GM12874 (cell line): ENCODE data around the gene COQ9.
A peak's percentile ranks its signal among the peaks of the same experiment; 100 is the strongest.

Experiments
- TF ChIP-seq, protein P1 (sequence below): IDR thresholded peaks from 2 replicates; pipeline ENCODE4 v1.5.1; 2011; ENCODE audit warnings: low read depth, mild to moderate bottlenecking, control low read depth, low read length, moderate library complexity; ENCODE audit not compliant: insufficient read depth

COQ9 gene

DNA sequence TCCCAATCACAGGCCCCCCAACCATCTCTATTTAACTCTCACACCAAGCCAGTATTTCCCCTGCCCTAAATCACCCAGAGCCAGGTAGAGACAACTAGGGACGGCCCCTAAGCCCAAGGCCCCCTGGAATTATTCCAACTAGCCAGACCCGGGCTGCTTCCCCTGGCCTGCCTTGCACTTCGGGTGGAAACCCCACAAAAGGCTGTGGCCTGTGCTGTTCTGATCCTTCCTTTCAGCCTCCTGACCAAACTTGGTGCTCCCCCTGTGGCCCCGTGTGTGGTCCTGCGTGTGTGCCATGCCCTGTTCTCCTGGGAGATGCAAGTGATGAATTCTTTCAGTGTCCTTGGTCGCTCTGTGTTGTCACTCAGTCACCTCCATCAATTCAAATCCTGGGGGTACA is 27.8 kb upstream of the COQ9 start:
- TF ChIP-seq, protein P1, sequence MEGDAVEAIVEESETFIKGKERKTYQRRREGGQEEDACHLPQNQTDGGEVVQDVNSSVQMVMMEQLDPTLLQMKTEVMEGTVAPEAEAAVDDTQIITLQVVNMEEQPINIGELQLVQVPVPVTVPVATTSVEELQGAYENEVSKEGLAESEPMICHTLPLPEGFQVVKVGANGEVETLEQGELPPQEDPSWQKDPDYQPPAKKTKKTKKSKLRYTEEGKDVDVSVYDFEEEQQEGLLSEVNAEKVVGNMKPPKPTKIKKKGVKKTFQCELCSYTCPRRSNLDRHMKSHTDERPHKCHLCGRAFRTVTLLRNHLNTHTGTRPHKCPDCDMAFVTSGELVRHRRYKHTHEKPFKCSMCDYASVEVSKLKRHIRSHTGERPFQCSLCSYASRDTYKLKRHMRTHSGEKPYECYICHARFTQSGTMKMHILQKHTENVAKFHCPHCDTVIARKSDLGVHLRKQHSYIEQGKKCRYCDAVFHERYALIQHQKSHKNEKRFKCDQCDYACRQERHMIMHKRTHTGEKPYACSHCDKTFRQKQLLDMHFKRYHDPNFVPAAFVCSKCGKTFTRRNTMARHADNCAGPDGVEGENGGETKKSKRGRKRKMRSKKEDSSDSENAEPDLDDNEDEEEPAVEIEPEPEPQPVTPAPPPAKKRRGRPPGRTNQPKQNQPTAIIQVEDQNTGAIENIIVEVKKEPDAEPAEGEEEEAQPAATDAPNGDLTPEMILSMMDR: 0 out of 2 replicates have a peak, but pooled peaks have one; percentile 12

DNA sequence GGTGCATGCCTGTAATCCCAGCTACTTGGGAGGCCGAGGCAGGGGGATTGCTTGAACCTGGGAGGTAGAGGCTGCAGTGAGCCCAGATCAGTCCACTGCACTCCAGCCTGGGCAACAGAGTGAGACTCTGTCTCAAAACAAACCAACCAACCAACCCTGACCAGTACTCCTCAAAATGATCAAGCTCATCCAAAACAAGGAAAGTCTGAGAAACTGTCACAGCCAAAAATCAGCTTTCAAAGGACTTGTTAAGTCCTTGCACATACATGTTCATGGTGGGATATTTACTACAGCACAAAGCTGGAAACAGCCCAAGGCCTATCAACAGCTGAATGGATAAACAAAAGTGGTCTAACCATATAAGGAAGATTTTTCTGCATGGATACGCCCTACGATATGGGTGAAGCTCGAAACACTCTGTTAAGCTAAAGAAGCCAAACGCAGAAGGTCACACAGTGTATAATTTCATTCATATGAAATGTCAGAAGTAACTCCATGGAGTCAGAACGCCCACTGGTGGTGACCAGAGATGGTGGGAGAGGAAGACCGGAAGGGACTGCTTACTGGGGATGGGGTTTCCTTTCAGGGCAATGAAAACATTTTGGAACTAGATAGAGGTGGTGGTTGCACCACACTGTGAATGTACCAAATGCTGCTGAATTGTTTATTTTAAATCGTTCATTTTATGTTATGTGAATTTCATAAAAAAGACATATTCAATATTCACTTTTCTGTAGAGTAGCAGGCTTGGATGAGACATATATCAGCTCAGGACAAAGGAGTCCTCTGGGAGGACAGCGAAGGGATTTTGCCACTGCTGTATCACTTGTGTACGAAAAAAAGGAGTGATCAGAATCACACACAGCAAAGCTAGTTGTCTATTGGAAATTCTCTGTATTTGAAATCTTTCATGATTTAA is 25.0 kb upstream of the COQ9 start:
- TF ChIP-seq, protein P1: peak; percentile 57

DNA sequence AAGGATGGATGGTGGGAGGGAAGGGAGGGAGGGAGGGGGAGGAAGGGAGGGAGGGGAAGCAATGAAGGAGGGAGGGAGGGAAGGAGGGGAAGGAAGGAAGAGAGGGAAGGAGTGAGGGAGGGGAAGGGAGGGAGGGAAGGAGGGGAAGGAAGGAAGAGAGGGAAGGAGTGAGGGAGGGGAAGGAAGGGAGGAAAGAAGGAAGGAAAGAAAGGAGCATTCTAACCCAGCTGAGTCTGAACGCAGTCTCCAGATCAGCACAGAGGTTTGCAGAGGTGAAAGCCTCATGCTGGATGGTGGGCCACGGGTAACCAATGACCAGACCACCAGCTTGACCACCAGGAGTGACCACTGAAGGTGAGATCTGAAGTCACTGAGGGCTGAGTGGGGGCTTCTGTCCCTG is 24.1 kb upstream of the COQ9 start:
- TF ChIP-seq, protein P1: no peak

DNA sequence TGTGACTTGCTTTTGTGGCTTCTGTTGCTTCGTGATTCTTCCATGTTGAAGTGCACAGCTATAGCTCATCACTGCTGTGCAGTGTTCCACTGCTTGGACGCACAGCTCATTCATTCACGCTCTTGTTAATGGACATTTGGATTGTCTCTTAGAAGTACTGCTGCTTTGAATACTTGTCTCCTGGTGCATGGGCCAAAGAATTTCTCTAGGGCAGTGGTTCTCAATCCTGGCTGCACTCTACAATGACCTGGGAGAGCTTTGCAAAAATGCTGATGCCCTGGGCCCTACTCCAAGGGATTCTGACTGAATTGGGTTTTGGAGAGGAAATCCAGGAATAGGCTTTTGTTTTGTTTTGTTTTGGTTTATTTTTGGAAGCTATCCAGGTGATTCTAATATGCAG is 22.7 kb upstream of the COQ9 start:
- TF ChIP-seq, protein P1: no peak

DNA sequence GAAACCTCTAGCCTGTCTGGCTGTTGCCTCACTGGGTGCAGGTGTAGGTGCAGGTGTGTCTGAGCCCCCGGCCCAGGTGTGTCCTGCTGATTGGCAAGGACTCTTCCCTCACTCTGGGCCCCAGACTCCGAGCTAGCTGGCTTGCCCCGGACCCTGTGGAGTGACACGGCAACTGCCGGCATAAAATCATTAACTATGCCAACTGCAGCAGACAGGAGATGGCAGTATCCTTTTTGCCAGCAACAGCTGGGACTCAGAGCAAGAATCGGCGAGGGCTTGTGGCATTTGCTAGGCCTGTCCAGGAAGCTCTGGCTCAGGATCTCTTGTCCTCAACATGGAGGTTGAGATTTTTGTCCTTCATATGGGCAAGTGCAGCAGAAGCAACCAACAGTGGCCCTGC is 20.9 kb upstream of the COQ9 start:
- TF ChIP-seq, protein P1: no peak

DNA sequence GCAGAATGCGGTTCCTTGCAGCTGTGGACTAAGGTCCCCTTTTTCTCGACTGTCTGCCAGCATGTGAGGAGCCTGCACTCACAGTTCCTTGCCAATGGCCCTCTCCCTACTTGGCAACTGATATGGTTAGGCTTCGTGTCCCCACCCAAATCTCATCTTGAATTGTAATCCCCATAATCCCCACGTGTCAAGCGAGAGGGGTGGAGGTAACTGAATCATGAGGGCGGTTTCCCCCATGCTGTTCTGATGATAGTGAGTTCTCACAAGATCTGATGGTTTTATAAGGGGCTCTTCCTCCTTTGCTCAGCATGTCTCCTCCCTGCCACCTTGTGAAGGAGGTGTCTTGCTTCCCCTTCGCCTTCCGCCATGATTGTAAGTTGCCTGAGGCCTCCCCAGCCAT is 20.0 kb upstream of the COQ9 start:
- TF ChIP-seq, protein P1: no peak

DNA sequence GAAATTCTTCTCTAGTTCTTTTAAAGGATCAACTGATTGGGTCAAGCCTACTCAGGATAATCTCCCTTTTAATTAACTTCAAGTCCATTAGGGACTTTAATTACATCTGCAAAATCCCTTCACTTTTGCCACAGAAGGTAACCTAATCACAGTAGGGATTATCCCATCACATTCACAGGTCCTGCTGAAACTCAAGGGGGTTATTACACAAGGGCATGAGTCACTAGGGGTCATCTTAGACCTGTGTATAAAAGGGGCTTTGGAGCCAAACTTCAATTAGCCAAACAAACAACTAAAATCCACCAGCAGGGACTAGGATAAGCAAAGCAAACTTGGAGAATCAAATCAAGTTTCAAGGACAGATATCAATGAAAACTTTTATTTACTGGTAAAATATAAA is 19.5 kb upstream of the COQ9 start:
- TF ChIP-seq, protein P1: no peak
